HG02571 (cell line): ENCODE results near the gene PYCR2.
"Not testable (repeated sequence)": the region's sequence is repeated elsewhere in the genome, so short reads cannot be mapped to it uniquely, and the experiment has no call there.

ENCODE experiments used
- ATAC-seq: cut with Tn5 transposase; IDR thresholded peaks from one replicate; pipeline ENCODE4 v1.9.1; 2021; ENCODE audit warnings: mild to moderate bottlenecking, moderate library complexity; ENCODE audit not compliant: unreplicated experiment

The PYCR2 gene

GRCh38 chr1:225943582-225943981, 19.5 kb upstream of the PYCR2 start:
- no peak for ATAC-seq

GRCh38 chr1:225942574-225942973, 18.5 kb upstream of the PYCR2 start:
- ATAC-seq = peak; percentile 91

- no peak for ATAC-seq
Observed at GRCh38 chr1:225941942-225942222, 17.8 kb upstream of the PYCR2 start.

GRCh38 chr1:225941187-225941941, 17.3 kb upstream of the PYCR2 start, which contains the start of gene LEFTY2:
TSS of gene LEFTY2 (minus strand) at chr1:225941220. CDS start at chr1:225941140, 80 bp downstream.
- ATAC-seq = no peak

GRCh38 chr1:225940385-225941151, 16.5 kb upstream of the PYCR2 start:
- no peak for ATAC-seq

GRCh38 chr1:225939939-225940310, 15.9 kb upstream of the PYCR2 start:
- ATAC-seq = not testable (repeated sequence)

GRCh38 chr1:225939097-225939938, 15.3 kb upstream of the PYCR2 start:
- not testable (repeated sequence) for ATAC-seq

GRCh38 chr1:225937048-225937968, 13.3 kb upstream of the PYCR2 start:
- no peak for ATAC-seq

- ATAC-seq = no peak
Observed at GRCh38 chr1:225936523-225936922, 12.5 kb upstream of the PYCR2 start.

- ATAC-seq = not testable (repeated sequence)
Observed at GRCh38 chr1:225936086-225936485, 12.0 kb upstream of the PYCR2 start.

GRCh38 chr1:225934711-225935110, 10.7 kb upstream of the PYCR2 start:
- ATAC-seq = no peak

- ATAC-seq = no peak
Observed at GRCh38 chr1:225933072-225933471, 9.0 kb upstream of the PYCR2 start.

- no peak for ATAC-seq
Observed at GRCh38 chr1:225931270-225932136, 7.5 kb upstream of the PYCR2 start.

- no peak for ATAC-seq
Observed at GRCh38 chr1:225930566-225930965, 6.5 kb upstream of the PYCR2 start.

GRCh38 chr1:225929462-225929861, 5.4 kb upstream of the PYCR2 start:
- not testable (repeated sequence) for ATAC-seq

- no peak for ATAC-seq
Observed at GRCh38 chr1:225928186-225929175, 4.4 kb upstream of the PYCR2 start.

GRCh38 chr1:225926551-225927113, 2.6 kb upstream of the PYCR2 start:
- no peak for ATAC-seq

GRCh38 chr1:225923381-225923691, 714 bp downstream of the PYCR2 start:
- no peak for ATAC-seq
